HepG2 (cell line): ENCODE measurements around the gene IL15RA. TPM values are rescaled to one million over a fixed set of nuclear protein-coding genes. Genes with fewer than 3 reads are reported as not detected.

Experiments
- ATAC-seq: fragments of 200-7000 bp; cut with Tn5 transposase; 3 replicates; pipeline ENCODE4 v1.9.1; 2020; ENCODE audit warnings: mild to moderate bottlenecking, moderate library complexity
- BruUV-seq: library from RNA; stranded (reverse); fragments of 400-500 nt; replicated peaks from 2 replicates; lab custom pipeline; 2021; lab: Mats Ljungman, UMichigan
- CTCF ChIA-PET: fragments of 300-600 bp; formaldehyde crosslinking; extraction: SDS; loops from one replicate; lab custom pipeline; 2021; ENCODE audit warnings: low total read pairs, inconsistent platforms, low intra/inter-chr PET ratio; lab: Yijun Ruan, JAX
- POLR2A ChIA-PET: fragments of 350-600 bp; sonication (Branson Sonifier 250); formaldehyde crosslinking; loops from one replicate; lab custom pipeline; 2020; ENCODE audit warnings: antibody characterized with exemption, inconsistent platforms; lab: Yijun Ruan, JAX
- DNase-seq: peaks from one replicate; pipeline ENCODE4 v3.0.0-alpha.2; 2015; ENCODE audit warnings: low spot score
- FAIRE-seq: peaks from 3 replicates; lab custom pipeline; 2011; peaks lifted over from hg19 to GRCh38; lab: Jason Lieb, UNC
- H2AFZ ChIP-seq: one replicate; pipeline ENCODE4 v1.6.1; 2011; ENCODE audit warnings: low read length, inconsistent platforms
- H3K27ac ChIP-seq: fragments of 300-600 bp; 3 replicates; pipeline ENCODE4 v1.8.0; 2011; ENCODE audit warnings: mixed run types, mild to moderate bottlenecking, mixed read lengths, low read length, inconsistent platforms; ENCODE audit not compliant: insufficient read depth; ENCODE audit errors: extremely low read length
- H3K27me3 ChIP-seq, 2 experiments: fragments of 200-600 bp in 1 of 2; 2 replicates in 1 of 2; 3 replicates in 1 of 2; pipeline versions ENCODE4 v1.6.0 to v1.8.0; 2011; ENCODE audit warnings: low read length in 2 of 2, mild to moderate bottlenecking in 2 of 2, moderate library complexity in 2 of 2, inconsistent platforms in 1 of 2; ENCODE audit not compliant: insufficient read depth in 2 of 2, control insufficient read depth in 1 of 2
- H3K36me3 ChIP-seq, 2 experiments: fragments of 200-600 bp in 1 of 2; replicated peaks in 1 of 2; 2 replicates in 1 of 2; 3 replicates in 1 of 2; pipeline versions ENCODE4 v1.5.1 to v1.8.0; 2011; ENCODE audit warnings: low read length in 2 of 2, inconsistent platforms in 1 of 2; ENCODE audit not compliant: insufficient read depth in 2 of 2, control insufficient read depth in 1 of 2
- H3K4me1 ChIP-seq: 2 replicates; pipeline ENCODE4 v1.5.1; 2012; ENCODE audit warnings: low read length, inconsistent platforms; ENCODE audit not compliant: insufficient read depth
- H3K4me2 ChIP-seq: 2 replicates; pipeline ENCODE4 v1.6.0; 2011; ENCODE audit warnings: low read depth, low read length, inconsistent platforms
- H3K4me3 ChIP-seq, 3 experiments: fragments of 200-600 bp in 1 of 3; sonication (generic), shearing (Covaris generic) in 1 of 3; replicated peaks in 1 of 3; 2 replicates each; pipeline ENCODE4 v1.5.1; 2011 to 2016; ENCODE audit warnings: low read length in 3 of 3, inconsistent platforms in 2 of 3, low read depth in 2 of 3, mild to moderate bottlenecking in 2 of 3, control low read depth in 1 of 3, mixed read lengths in 1 of 3; ENCODE audit not compliant: insufficient read depth in 1 of 3
- H3K79me2 ChIP-seq: one replicate; pipeline ENCODE4 v1.6.1; 2011; ENCODE audit warnings: low read length, inconsistent platforms; ENCODE audit not compliant: insufficient read depth
- H3K9ac ChIP-seq: 2 replicates; pipeline ENCODE4 v1.6.0; 2011; ENCODE audit warnings: mild to moderate bottlenecking, low read depth, low read length, inconsistent platforms; ENCODE audit not compliant: insufficient read depth
- H3K9me3 ChIP-seq: 2 replicates; pipeline ENCODE4 v1.5.1; 2012; ENCODE audit warnings: mild to moderate bottlenecking, low read length
- H4K20me1 ChIP-seq: 2 replicates; pipeline ENCODE4 v1.6.0; 2011; ENCODE audit warnings: inconsistent platforms, mild to moderate bottlenecking, low read length, moderate library complexity; ENCODE audit not compliant: insufficient read depth
- FOXP1 ChIP-seq, 2 experiments: fragments of 450-650 bp in 1 of 2; IDR thresholded peaks; 2 replicates each; pipeline ENCODE4 v1.6.1; 2017 to 2018; ENCODE audit warnings: antibody characterized with exemption in 1 of 2
- HMG20A ChIP-seq: IDR thresholded peaks from 2 replicates; pipeline ENCODE4 v1.6.1; 2016; ENCODE audit warnings: borderline replicate concordance
- HNF1B ChIP-seq: sonication (generic); formaldehyde crosslinking; IDR thresholded peaks from 2 replicates; pipeline ENCODE4 v1.5.1; 2020; ENCODE audit warnings: mild to moderate bottlenecking, moderate library complexity, missing genetic modification reagents
- MTF2 ChIP-seq: sonication (generic); formaldehyde crosslinking; IDR thresholded peaks from 2 replicates; pipeline ENCODE4 v1.5.0; 2020; ENCODE audit warnings: missing genetic modification reagents, borderline replicate concordance
- PLSCR1 ChIP-seq: sonication (generic); formaldehyde crosslinking; IDR thresholded peaks from 2 replicates; pipeline ENCODE4 v1.5.0; 2020; ENCODE audit warnings: missing genetic modification reagents, mild to moderate bottlenecking, borderline replicate concordance
- SCMH1 ChIP-seq: sonication (generic); formaldehyde crosslinking; IDR thresholded peaks from 2 replicates; pipeline ENCODE4 v1.9.0; 2021; ENCODE audit warnings: missing genetic modification reagents, mild to moderate bottlenecking, borderline replicate concordance
- SOX5 ChIP-seq: IDR thresholded peaks from 2 replicates; pipeline ENCODE4 v1.6.1; 2016; ENCODE audit warnings: borderline replicate concordance
- SP2 ChIP-seq: sonication (generic); formaldehyde crosslinking; IDR thresholded peaks from 2 replicates; pipeline ENCODE4 v1.5.1; 2020; ENCODE audit warnings: mild to moderate bottlenecking, missing genetic modification reagents
- SPEN ChIP-seq: sonication (generic); formaldehyde crosslinking; IDR thresholded peaks from 2 replicates; pipeline ENCODE4 v1.5.1; 2020; ENCODE audit warnings: low read depth, mild to moderate bottlenecking, missing genetic modification reagents
- THAP8 ChIP-seq: sonication (generic); formaldehyde crosslinking; IDR thresholded peaks from 2 replicates; pipeline ENCODE4 v1.5.1; 2020; ENCODE audit warnings: missing genetic modification reagents, mild to moderate bottlenecking, borderline replicate concordance
- ZBTB10 ChIP-seq: sonication (generic); formaldehyde crosslinking; IDR thresholded peaks from 2 replicates; pipeline ENCODE4 v1.4.0; 2020; ENCODE audit warnings: missing genetic modification reagents, borderline replicate concordance
- ZFP1 ChIP-seq: IDR thresholded peaks from 2 replicates; pipeline ENCODE4 v1.6.1; 2016
- ZIK1 ChIP-seq: sonication (generic); formaldehyde crosslinking; IDR thresholded peaks from 2 replicates; pipeline ENCODE4 v1.5.0; 2020; ENCODE audit warnings: mild to moderate bottlenecking, low read depth, missing genetic modification reagents, borderline replicate concordance
- ZNF224 ChIP-seq: sonication (generic); formaldehyde crosslinking; IDR thresholded peaks from 2 replicates; pipeline ENCODE4 v1.5.0; 2020; ENCODE audit warnings: mild to moderate bottlenecking, missing genetic modification reagents
- ZNF703 ChIP-seq: sonication (generic); formaldehyde crosslinking; IDR thresholded peaks from 2 replicates; pipeline ENCODE4 v1.5.1; 2020; ENCODE audit warnings: missing genetic modification reagents, mild to moderate bottlenecking, moderate library complexity, borderline replicate concordance
- WGBS: methylation state at CpG from one replicate; pipeline ENCODE4 v1.1.6; 2017; ENCODE audit warnings: low lambda C conversion rate; 5-methylcytosine and 5-hydroxymethylcytosine counted together
- in situ Hi-C: cut with HindIII; loops from 2 replicates; pipeline ENCODE4 v1.10.0; 2017; ENCODE audit warnings: low pct_unique_long_range_greater_than_20kb; ENCODE audit not compliant: extremely low pct_ligation_motif_present
- intact Hi-C: fragments of 100-400 bp; cut with micrococcal nuclease; formaldehyde crosslinking; loops from one replicate; pipeline ENCODE4 v1.10.0; 2022; ENCODE audit not compliant: unreplicated experiment
- polyA plus RNA-seq, 8 experiments: library from polyadenylated mRNA; depleted of rRNA in 3 of 8; stranded (reverse) in 7 of 8; unstranded in 1 of 8; fragments of >200 nt; fragmentation: Illumina TruSeq in 4 of 8; extraction: Trizol in 4 of 8; gene quantifications; 2 replicates each; pipeline versions ENCODE4 v1.2.1 to v1.2.3, GENCODE V29; 2011 to 2016; ENCODE audit warnings: low read depth in 4 of 8, missing spikeins in 1 of 8, mixed read lengths in 1 of 8; ENCODE audit not compliant: insufficient read depth in 1 of 8
- total RNA-seq, 5 experiments: library from RNA; depleted of rRNA; stranded (reverse); fragments of >200 nt; fragmentation: Illumina TruSeq; extraction: Trizol; gene quantifications; 2 replicates each; pipeline ENCODE4 v1.2.3, GENCODE V29; 2016; ENCODE audit warnings: low read depth in 1 of 5

IL15RA gene
- total and polyA plus RNA-seq, 2 of the 13 experiments (the other 11 are each of a cell fraction or from before 2014, with no cell fraction given): 0.53 to 0.77 TPM

- TF ChIP-seq HNF1B (CRISPR knock-in tag): no peak
Measured at GRCh38 chr10:5945190-5945509, 32.2 kb downstream of the IL15RA start (continued).

GRCh38 chr10:5944389-5945189 lies 32.8 kb downstream of the IL15RA start:
- intact Hi-C loops: loop anchor here (5.0 to 10.0 kb wide), 2 partner anchors 68 to 140 kb away; partner anchors contain the start of gene RBM17
- no peak for DNase-seq
- Histone ChIP-seq H3K9me3 (no peaks in the 10 kb centered on the region), H3K79me2 (no peaks in the 10 kb centered on the region), H3K4me2 (no peak overlapping the region), H3K4me3 (no peak overlapping the region), H3K27me3 (peaks cover 5 to 52% of the 10 kb centered on the region in 2 experiments), H3K4me1 (peaks cover 39% of the 10 kb centered on the region), H3K27ac (no peak overlapping the region), H3K36me3 (no peaks in the 10 kb centered on the region), H2AFZ (no peak overlapping the region), H3K9ac (no peak overlapping the region), H4K20me1 (no peaks in the 10 kb centered on the region)
- BruUV-seq: no TSS peak
- ATAC-seq: no peak
- POLR2A ChIA-PET: no interaction called here
- 68% methylated on average over 7 of the region's 7 CpGs for WGBS
- CTCF ChIA-PET: no interaction called here
- in situ Hi-C loops: no loop called here
- no peak for FAIRE-seq
- TF ChIP-seq ZNF703 (CRISPR knock-in tag): no peak
- no peak for TF ChIP-seq ZFP1 (CRISPR knock-in tag)
- TF ChIP-seq SOX5 (CRISPR knock-in tag): no peak
- TF ChIP-seq THAP8 (CRISPR knock-in tag): no peak
- TF ChIP-seq MTF2 (CRISPR knock-in tag): no peak
- TF ChIP-seq ZBTB10 (CRISPR knock-in tag): no peak
- no peak for TF ChIP-seq PLSCR1 (CRISPR knock-in tag)
- no peak for TF ChIP-seq FOXP1 (IDR thresholded peaks at IDR 0.05)
- no peak for TF ChIP-seq FOXP1 (CRISPR knock-in tag; IDR thresholded peaks at IDR 0.05)
- no peak for TF ChIP-seq ZNF224 (CRISPR knock-in tag)
- TF ChIP-seq SPEN (CRISPR knock-in tag): no peak
- no peak for TF ChIP-seq ZIK1 (CRISPR knock-in tag)
- TF ChIP-seq SCMH1 (CRISPR knock-in tag): no peak
- no peak for TF ChIP-seq SP2 (CRISPR knock-in tag)
- TF ChIP-seq HMG20A (CRISPR knock-in tag): no peak
